H1 (cell line): ENCODE results near the gene ALPK3. TPM values are rescaled to one million over a fixed set of nuclear protein-coding genes. Genes with fewer than 3 reads are reported as not detected.

ENCODE experiments used
- CTCF ChIA-PET: fragments of 300-600 bp; sonication (Branson Sonifier 250); formaldehyde crosslinking; loops from one replicate; lab custom pipeline; 2021; ENCODE audit not compliant: partially characterized antibody; lab: Charles Lee
- POLR2A ChIA-PET: fragments of 300-600 bp; sonication (Branson Sonifier 250); formaldehyde crosslinking; loops from one replicate; lab custom pipeline; 2021; ENCODE audit warnings: inconsistent platforms; ENCODE audit not compliant: partially characterized antibody; lab: Charles Lee
- DNase-seq, 2 experiments: peaks; one replicate each; pipeline versions ENCODE4 v3.0.0 to v3.0.0-alpha.2; 2010 to 2022; ENCODE audit warnings: low spot score in 2 of 2, low read depth in 1 of 2, mixed read lengths in 1 of 2
- FAIRE-seq: peaks from 2 replicates; lab custom pipeline; 2011; peaks lifted over from hg19 to GRCh38; lab: Jason Lieb, UNC
- H2AFZ ChIP-seq: 2 replicates; pipeline ENCODE4 v1.8.1; 2012; ENCODE audit warnings: low read length, inconsistent platforms
- H2AK5ac ChIP-seq: 2 replicates; pipeline ENCODE4 v1.6.1; 2013; ENCODE audit warnings: low read depth, low read length
- H2BK120ac ChIP-seq: replicated peaks from 2 replicates; pipeline ENCODE3; 2013; ENCODE audit warnings: low read depth, low read length, inconsistent platforms
- H2BK12ac ChIP-seq: 2 replicates; pipeline ENCODE4 v1.6.1; 2013; ENCODE audit warnings: low read depth, low read length
- H2BK15ac ChIP-seq: 2 replicates; pipeline ENCODE4 v1.6.1; 2013; ENCODE audit warnings: low read length
- H2BK20ac ChIP-seq: 2 replicates; pipeline ENCODE4 v1.6.1; 2013; ENCODE audit warnings: low read length
- H2BK5ac ChIP-seq: 2 replicates; pipeline ENCODE4 v1.6.1; 2013; ENCODE audit warnings: low read depth, low read length
- H3K14ac ChIP-seq: 2 replicates; pipeline ENCODE4 v1.6.1; 2013; ENCODE audit warnings: inconsistent platforms; ENCODE audit not compliant: insufficient read length
- H3K18ac ChIP-seq: 2 replicates; pipeline ENCODE4 v1.6.1; 2013; ENCODE audit warnings: low read length; ENCODE audit errors: extremely low read depth
- H3K23ac ChIP-seq: 2 replicates; pipeline ENCODE4 v1.6.1; 2013; ENCODE audit warnings: inconsistent platforms; ENCODE audit not compliant: insufficient read length
- H3K23me2 ChIP-seq: 2 replicates; pipeline ENCODE4 v1.6.1; 2013; ENCODE audit warnings: low read depth, low read length
- H3K27ac ChIP-seq: 2 replicates; pipeline ENCODE4 v1.6.1; 2011; ENCODE audit warnings: low read depth, low read length, inconsistent platforms
- H3K27me3 ChIP-seq, 4 experiments: replicated peaks in 1 of 4; 1 replicate in 1 of 4; 2 replicates in 3 of 4; pipeline versions ENCODE4 v1.6.1 to v1.8.1; 2011 to 2013; ENCODE audit warnings: low read length in 3 of 4, mild to moderate bottlenecking in 3 of 4, inconsistent platforms in 2 of 4, mixed read lengths in 2 of 4, moderate library complexity in 1 of 4; ENCODE audit not compliant: control insufficient read depth in 3 of 4, insufficient read depth in 3 of 4; ENCODE audit errors: extremely low read depth in 1 of 4
- H3K36me3 ChIP-seq, 4 experiments: 2 replicates each; pipeline versions ENCODE4 v1.6.1 to v1.8.1; 2011 to 2013; ENCODE audit warnings: mild to moderate bottlenecking in 4 of 4, low read length in 3 of 4, moderate library complexity in 2 of 4, control low read depth in 1 of 4, inconsistent platforms in 1 of 4; ENCODE audit not compliant: insufficient read depth in 4 of 4, control insufficient read depth in 2 of 4
- H3K4ac ChIP-seq: replicated peaks from 2 replicates; pipeline ENCODE3; 2013; ENCODE audit warnings: low read length, low read depth, mixed read lengths, inconsistent platforms; ENCODE audit not compliant: insufficient read length
- H3K4me1 ChIP-seq, 4 experiments: replicated peaks in 1 of 4; 1 replicate in 1 of 4; 2 replicates in 3 of 4; pipeline versions ENCODE4 v1.6.1 to v1.8.1; 2011 to 2013; ENCODE audit warnings: low read length in 3 of 4, inconsistent platforms in 2 of 4, mixed read lengths in 1 of 4; ENCODE audit not compliant: insufficient read depth in 4 of 4, control insufficient read depth in 3 of 4
- H3K4me2 ChIP-seq, 2 experiments: 2 replicates each; pipeline versions ENCODE4 v1.6.1 to v1.8.1; 2011 to 2013; ENCODE audit warnings: low read depth in 2 of 2, low read length in 2 of 2, control low read depth in 1 of 2, inconsistent platforms in 1 of 2, mild to moderate bottlenecking in 1 of 2; ENCODE audit not compliant: insufficient read depth in 1 of 2
- H3K4me3 ChIP-seq, 4 experiments: fragments of 200-600, 300-600 bp in 1 of 4; sonication (generic), shearing (Covaris generic), sonication (Bioruptor Twin) in 1 of 4; 2 replicates each; pipeline versions ENCODE4 v1.5.1 to v1.8.1; 2011 to 2016; ENCODE audit warnings: low read length in 4 of 4, low read depth in 3 of 4, control low read depth in 2 of 4, inconsistent platforms in 2 of 4, mild to moderate bottlenecking in 2 of 4, mixed read lengths in 1 of 4, moderate library complexity in 1 of 4; ENCODE audit not compliant: insufficient read depth in 2 of 4; ENCODE audit errors: extremely low read depth in 1 of 4
- H3K56ac ChIP-seq: replicated peaks from 2 replicates; pipeline ENCODE3; 2013; ENCODE audit warnings: low read depth, mild to moderate bottlenecking, mixed read lengths, low read length, inconsistent platforms; ENCODE audit not compliant: insufficient read length
- H3K79me1 ChIP-seq: 2 replicates; pipeline ENCODE4 v1.6.1; 2013; ENCODE audit warnings: low read depth, low read length, control low read depth
- H3K79me2 ChIP-seq, 2 experiments: 2 replicates each; pipeline versions ENCODE4 v1.6.1 to v1.8.1; 2012 to 2013; ENCODE audit warnings: low read length in 2 of 2, mild to moderate bottlenecking in 2 of 2, inconsistent platforms in 1 of 2; ENCODE audit not compliant: insufficient read depth in 2 of 2, control insufficient read depth in 1 of 2
- H3K9ac ChIP-seq, 4 experiments: replicated peaks in 1 of 4; 1 replicate in 1 of 4; 2 replicates in 3 of 4; pipeline versions ENCODE4 v1.6.1 to v1.8.1; 2011 to 2013; ENCODE audit warnings: low read depth in 3 of 4, low read length in 3 of 4, control low read depth in 2 of 4, mild to moderate bottlenecking in 2 of 4, moderate library complexity in 2 of 4, inconsistent platforms in 1 of 4; ENCODE audit errors: extremely low read depth in 1 of 4
- H3K9me3 ChIP-seq, 2 experiments: 2 replicates each; pipeline versions ENCODE4 v1.6.1 to v1.8.1; 2012 to 2013; ENCODE audit warnings: mild to moderate bottlenecking in 2 of 2, moderate library complexity in 2 of 2, control low read depth in 1 of 2, inconsistent platforms in 1 of 2, low read depth in 1 of 2, low read length in 1 of 2, mixed read lengths in 1 of 2; ENCODE audit not compliant: insufficient read depth in 2 of 2
- H4K20me1 ChIP-seq, 2 experiments: replicated peaks in 1 of 2; 2 replicates each; pipeline versions ENCODE3 to v1.8.1; 2011 to 2013; ENCODE audit warnings: inconsistent platforms in 2 of 2, low read length in 2 of 2, mild to moderate bottlenecking in 1 of 2; ENCODE audit not compliant: insufficient read depth in 2 of 2, control insufficient read depth in 1 of 2
- H4K5ac ChIP-seq: 2 replicates; pipeline ENCODE4 v1.6.1; 2013; ENCODE audit warnings: low read length, low read depth, mixed read lengths, inconsistent platforms; ENCODE audit not compliant: insufficient read length
- H4K8ac ChIP-seq: 2 replicates; pipeline ENCODE4 v1.8.0; 2013; ENCODE audit warnings: mild to moderate bottlenecking, moderate library complexity, low read length, inconsistent platforms; ENCODE audit not compliant: insufficient read depth; ENCODE audit errors: extremely low read depth
- H4K91ac ChIP-seq: replicated peaks from 2 replicates; pipeline ENCODE3; 2013; ENCODE audit warnings: low read length, mixed read lengths, inconsistent platforms; ENCODE audit not compliant: insufficient read length
- MAFK ChIP-seq: IDR thresholded peaks from 2 replicates; pipeline ENCODE4 v1.6.1; 2012; ENCODE audit warnings: low read depth, mild to moderate bottlenecking, improper control_type of control experiment, low read length
- WGBS, 2 experiments: shearing (Covaris generic) in 1 of 2; methylation state at CpG; one replicate each; pipeline versions ENCODE4 v1.1.6 to v1.1.7; 2013 to 2015; ENCODE audit warnings: low lambda C conversion rate in 2 of 2, mixed read lengths in 2 of 2, inconsistent platforms in 1 of 2, low coverage in 1 of 2, missing lambda C conversion rate in 1 of 2; ENCODE audit not compliant: insufficient replicate concordance in 2 of 2, insufficient coverage in 1 of 2, insufficient read length in 1 of 2; ENCODE audit errors: extremely low coverage in 1 of 2, missing lambda C conversion rate in 1 of 2; 5-methylcytosine and 5-hydroxymethylcytosine counted together
- polyA plus RNA-seq, 7 experiments: library from polyadenylated mRNA; depleted of rRNA in 3 of 7; stranded (reverse) in 5 of 7; unstranded in 2 of 7; fragments of >200 nt in 5 of 7; fragments of 200-250 nt in 2 of 7; gene quantifications; 1 replicate in 5 of 7; 2 replicates in 1 of 7; 4 replicates in 1 of 7; pipeline versions ENCODE4 v1.2.1 to v1.2.3, GENCODE V29; 2011 to 2013; ENCODE audit warnings: missing spikeins in 2 of 7, mixed read lengths in 2 of 7
- total RNA-seq: library from RNA; stranded (reverse); fragmentation: NEBNext Ultra II Directional; extraction: Animal tissue kit (Norgen Biotek cat#: 25700); gene quantifications from 2 replicates; pipeline ENCODE4 v1.2.1, GENCODE V29; 2021
- TF ChIP-seq, protein P1 (sequence below), 3 experiments: IDR thresholded peaks; 1 replicate in 2 of 3; 2 replicates in 1 of 3; pipeline versions ENCODE4 v1.5.1 to v1.6.1; 2011; ENCODE audit warnings: low read length in 3 of 3, mild to moderate bottlenecking in 3 of 3, inconsistent platforms in 2 of 3, low read depth in 1 of 3, moderate library complexity in 1 of 3; ENCODE audit not compliant: insufficient read depth in 1 of 3; ENCODE audit errors: control extremely low read depth in 1 of 3

Gene ALPK3
- total and polyA plus RNA-seq, 2 of the 8 experiments (the other 6 are each of a cell fraction or from before 2014, with no cell fraction given) = 4.4 to 19.2 TPM

DNA sequence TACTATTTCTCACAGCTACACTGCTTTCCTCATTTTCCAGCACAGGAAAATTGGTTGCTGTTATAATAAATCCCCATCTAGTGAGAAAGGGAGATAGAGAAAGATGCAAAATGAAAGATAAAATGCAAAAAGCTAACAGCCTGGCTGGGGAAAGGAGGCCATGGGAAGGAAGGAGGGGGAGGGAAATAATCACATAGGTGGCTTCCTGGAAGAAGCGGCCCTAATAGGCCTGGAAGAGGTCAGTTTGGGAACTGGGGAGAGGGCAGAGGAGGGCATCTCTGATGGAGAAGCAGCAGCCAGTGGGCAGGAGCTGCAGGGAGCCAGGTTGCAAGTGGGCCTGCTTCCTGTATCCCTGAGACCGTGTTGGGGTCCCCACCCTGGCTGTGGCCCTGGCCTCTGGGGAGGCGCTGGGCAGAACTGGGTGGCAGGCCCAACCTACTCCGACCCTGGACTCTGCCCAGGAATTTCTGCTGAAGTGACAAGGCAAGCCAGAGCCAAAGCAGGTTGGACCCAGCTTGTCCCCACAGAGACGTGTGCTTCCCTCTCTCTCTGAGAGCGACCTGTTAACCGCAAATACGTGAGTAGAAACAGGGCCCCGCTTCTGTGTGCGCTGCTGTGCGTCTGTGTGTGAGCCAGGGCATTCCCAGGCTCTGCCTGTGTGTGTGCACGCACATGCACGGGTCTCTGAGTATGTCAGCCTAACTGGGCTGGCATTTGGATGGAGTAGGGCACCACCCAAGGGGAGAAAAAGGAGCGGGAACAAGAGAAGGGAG is 69.2 kb downstream of the ALPK3 start:
- Histone ChIP-seq H2BK5ac (no peak overlapping the region), H3K23me2 (no peaks in the 10 kb centered on the region), H3K9me3 (no peaks in the 10 kb centered on the region), H3K4me1 (peaks cover 0 to 8% (median 1%) of the 10 kb centered on the region in 4 experiments; a peak in 4 of 7 replicates), H2BK120ac (no peak overlapping the region), H3K4me2 (no peak overlapping the region), H3K9ac (no peak overlapping the region), H3K14ac (no peak overlapping the region), H2AK5ac (no peak overlapping the region), H3K36me3 (no peaks in the 10 kb centered on the region), H3K4ac (no peak overlapping the region), H4K20me1 (no peaks in the 10 kb centered on the region), H3K27me3 (0 out of 7 replicates have a peak, but pooled peaks cover 0 to 3% (median 0%) of the 10 kb centered on the region in 4 experiments), H3K4me3 (no peak overlapping the region), H3K79me1 (no peaks in the 10 kb centered on the region), H2BK15ac (no peak overlapping the region), H3K27ac (no peak overlapping the region), H2BK20ac (no peak overlapping the region), H3K18ac (no peak overlapping the region), H4K8ac (no peak overlapping the region), H4K5ac (no peak overlapping the region), H4K91ac (no peak overlapping the region), H3K23ac (no peak overlapping the region), H3K56ac (no peak overlapping the region), H2BK12ac (peak overlapping the region; percentile 55; the same call in 1 of the 2 replicates), H2AFZ (no peak overlapping the region), H3K79me2 (no peaks in the 10 kb centered on the region)
- 88% methylated on average over 10 of the region's 14 CpGs; no CpG with 5 or more reads in 1 of the 2 experiments for WGBS, 2 experiments
- no peak for TF ChIP-seq MAFK
- TF ChIP-seq, protein P1, sequence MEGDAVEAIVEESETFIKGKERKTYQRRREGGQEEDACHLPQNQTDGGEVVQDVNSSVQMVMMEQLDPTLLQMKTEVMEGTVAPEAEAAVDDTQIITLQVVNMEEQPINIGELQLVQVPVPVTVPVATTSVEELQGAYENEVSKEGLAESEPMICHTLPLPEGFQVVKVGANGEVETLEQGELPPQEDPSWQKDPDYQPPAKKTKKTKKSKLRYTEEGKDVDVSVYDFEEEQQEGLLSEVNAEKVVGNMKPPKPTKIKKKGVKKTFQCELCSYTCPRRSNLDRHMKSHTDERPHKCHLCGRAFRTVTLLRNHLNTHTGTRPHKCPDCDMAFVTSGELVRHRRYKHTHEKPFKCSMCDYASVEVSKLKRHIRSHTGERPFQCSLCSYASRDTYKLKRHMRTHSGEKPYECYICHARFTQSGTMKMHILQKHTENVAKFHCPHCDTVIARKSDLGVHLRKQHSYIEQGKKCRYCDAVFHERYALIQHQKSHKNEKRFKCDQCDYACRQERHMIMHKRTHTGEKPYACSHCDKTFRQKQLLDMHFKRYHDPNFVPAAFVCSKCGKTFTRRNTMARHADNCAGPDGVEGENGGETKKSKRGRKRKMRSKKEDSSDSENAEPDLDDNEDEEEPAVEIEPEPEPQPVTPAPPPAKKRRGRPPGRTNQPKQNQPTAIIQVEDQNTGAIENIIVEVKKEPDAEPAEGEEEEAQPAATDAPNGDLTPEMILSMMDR (IDR thresholded peaks at IDR 0.05; ENCODE audit: control extremely low read depth in 1 of 3, insufficient read depth in 1 of 3, low read depth in 1 of 3, low read length in 3 of 3) = no peak
- no peak for FAIRE-seq
- no peak for DNase-seq
- ChIA-PET CTCF (interaction anchor here (0.7 to 1.4 kb wide), 4 partner anchors 8 to 42 kb away, joined by 3 to 6 read pairs (median 4); no protein-coding TSS in a partner anchor), POLR2A (interaction anchor here (1.3 to 1.4 kb wide), 2 partner anchors 12 to 34 kb away, joined by 4 to 7 read pairs; no protein-coding TSS in a partner anchor)
